ENCODE results near the gene TRNT1. TPM values are rescaled to one million over a fixed set of nuclear protein-coding genes. Genes with fewer than 3 reads are reported as not detected.
A peak's percentile ranks its signal among the peaks of the same experiment; 100 is the strongest.

TRNT1 gene
- total RNA-seq, 1 donor from 2014 or later, result 30.6 TPM

GRCh38 chr3:3160826-3161225 lies 34.1 kb downstream of the TRNT1 start:
- no peak for TF ChIP-seq CTCF (conservative IDR thresholded peaks at IDR 0.05)
- no peaks in the 10 kb centered on the region for H3K27me3 Mint-ChIP-seq (ENCODE audit: low read depth)

GRCh38 chr3:3165241-3165640 lies 38.5 kb downstream of the TRNT1 start:
- H3K36me3 Mint-ChIP-seq (ENCODE audit: low read depth), result peaks cover 26% of the 10 kb centered on the region
- H3K27me3 Mint-ChIP-seq (ENCODE audit: low read depth), result no peaks in the 10 kb centered on the region
- H3K27ac Mint-ChIP-seq (ENCODE audit: unreplicated experiment), result no peak overlapping the region
- no peak for TF ChIP-seq CTCF (conservative IDR thresholded peaks at IDR 0.05)
- H3K9me3 Mint-ChIP-seq, result no peaks in the 10 kb centered on the region
- DNase-seq (ENCODE audit: low read depth, low spot score), result no peak
- H3K4me3 Mint-ChIP-seq, result no peak overlapping the region
- H3K4me1 Mint-ChIP-seq, result no peaks in the 10 kb centered on the region

More at GRCh38 chr3:3160826-3161225, 34.1 kb downstream of the TRNT1 start:
- DNase-seq (ENCODE audit: low read depth, low spot score), result no peak
- Mint-ChIP-seq H3K4me1 (no peaks in the 10 kb centered on the region), H3K27ac (ENCODE audit: unreplicated experiment) (peak overlapping the region; percentile 37), H3K4me3 (no peak overlapping the region), H3K36me3 (ENCODE audit: low read depth) (peaks cover 16% of the 10 kb centered on the region), H3K9me3 (no peaks in the 10 kb centered on the region)

- Mint-ChIP-seq H3K36me3 (ENCODE audit: low read depth) (peaks cover 26% of the 10 kb centered on the region), H3K4me3 (no peak overlapping the region), H3K4me1 (no peaks in the 10 kb centered on the region), H3K27me3 (ENCODE audit: low read depth) (no peaks in the 10 kb centered on the region), H3K9me3 (no peaks in the 10 kb centered on the region), H3K27ac (ENCODE audit: unreplicated experiment) (no peak overlapping the region)
- no peak for DNase-seq (ENCODE audit: low read depth, low spot score)
- TF ChIP-seq CTCF (conservative IDR thresholded peaks at IDR 0.05), result no peak
Observed at GRCh38 chr3:3165650-3166049, 38.9 kb downstream of the TRNT1 start.

- no peaks in the 10 kb centered on the region for H3K4me1 Mint-ChIP-seq
- H3K36me3 Mint-ChIP-seq (ENCODE audit: low read depth), result peaks cover 10% of the 10 kb centered on the region
- no peak overlapping the region for H3K4me3 Mint-ChIP-seq
- no peak overlapping the region for H3K27ac Mint-ChIP-seq (ENCODE audit: unreplicated experiment)
- DNase-seq (ENCODE audit: low read depth, low spot score), result no peak
- H3K9me3 Mint-ChIP-seq, result no peaks in the 10 kb centered on the region
- H3K27me3 Mint-ChIP-seq (ENCODE audit: low read depth), result no peaks in the 10 kb centered on the region
- TF ChIP-seq CTCF (conservative IDR thresholded peaks at IDR 0.05), result peak; percentile 58
Observed at GRCh38 chr3:3170998-3171397, 44.3 kb downstream of the TRNT1 start.

- no peak for TF ChIP-seq CTCF (conservative IDR thresholded peaks at IDR 0.05)
- DNase-seq (ENCODE audit: low read depth, low spot score), result no peak
- H3K27me3 Mint-ChIP-seq (ENCODE audit: low read depth), result no peaks in the 10 kb centered on the region
- no peak overlapping the region for H3K4me3 Mint-ChIP-seq
- H3K4me1 Mint-ChIP-seq, result peaks cover 6% of the 10 kb centered on the region
- H3K27ac Mint-ChIP-seq (ENCODE audit: unreplicated experiment), result no peak overlapping the region
- H3K36me3 Mint-ChIP-seq (ENCODE audit: low read depth), result peaks cover 2% of the 10 kb centered on the region
- no peaks in the 10 kb centered on the region for H3K9me3 Mint-ChIP-seq
Observed at GRCh38 chr3:3172627-3173026, 45.9 kb downstream of the TRNT1 start.
